Activated CD8-positive, alpha-beta T cell treated with anti-CD3 and anti-CD28 coated beads for 36 hours (primary cell): Measurements from ENCODE around the gene PTPRN2. TPM values are rescaled to one million over a fixed set of nuclear protein-coding genes. Genes with fewer than 3 reads are reported as not detected.

Experiments used
- ATAC-seq: fragments of 200-7000 bp; cut with Tn5 transposase; one replicate; pipeline ENCODE4 v1.10.0; 2021; ENCODE audit warnings: mild to moderate bottlenecking, moderate library complexity
- CTCF ChIA-PET: fragments of 350-600 bp; sonication (Branson Sonifier 250); formaldehyde crosslinking; loops from one replicate; lab custom pipeline; 2021; ENCODE audit warnings: antibody characterized with exemption; lab: Charles Lee
- POLR2A ChIA-PET: fragments of 350-600 bp; sonication (Branson Sonifier 250); formaldehyde crosslinking; loops from one replicate; lab custom pipeline; 2021; ENCODE audit warnings: antibody characterized with exemption; lab: Charles Lee
- DNase-seq: peaks from one replicate; pipeline ENCODE4 v3.0.0-alpha.2; 2020
- H3K27ac Mint-ChIP-seq: one replicate; pipeline ENCODE4 v1.8.0; 2021; ENCODE audit warnings: mild to moderate bottlenecking, mixed read lengths
- H3K27me3 Mint-ChIP-seq: one replicate; pipeline ENCODE4 v1.8.0; 2021; ENCODE audit warnings: mixed read lengths
- H3K36me3 Mint-ChIP-seq: one replicate; pipeline ENCODE4 v1.8.0; 2021; ENCODE audit warnings: low read depth, mixed read lengths
- H3K4me1 Mint-ChIP-seq: one replicate; pipeline ENCODE4 v1.8.0; 2021; ENCODE audit warnings: low read depth, mixed read lengths
- H3K4me3 Mint-ChIP-seq: one replicate; pipeline ENCODE4 v1.8.0; 2021; ENCODE audit warnings: mild to moderate bottlenecking, moderate library complexity, mixed read lengths
- H3K9me3 Mint-ChIP-seq: one replicate; pipeline ENCODE4 v1.8.0; 2021; ENCODE audit warnings: mixed read lengths
- CTCF ChIP-seq: fragments of 200-600 bp; IDR thresholded peaks from one replicate; pipeline ENCODE4 v1.8.0; 2022; ENCODE audit warnings: antibody characterized with exemption, mild to moderate bottlenecking
- intact Hi-C: fragments of 100-400 bp; cut with micrococcal nuclease; formaldehyde crosslinking; loops from one replicate; pipeline ENCODE4 v1.10.0; 2022
- total RNA-seq, 2 experiments: library from RNA; stranded (reverse); gene quantifications; one replicate each; pipeline ENCODE4 v1.2.3, GENCODE V29; 2021

Gene PTPRN2
- total RNA-seq, 2 experiments from 2014 or later: 0.49 to 0.65 TPM

GRCh38 chr7:157570531-157571200 lies 1017.0 kb downstream of the PTPRN2 start:
- ChIA-PET CTCF (no interaction called here), POLR2A (interaction anchor here (0.6 kb wide), 1 partner anchor 1094 kb away, joined by 3 read pairs; no protein-coding TSS in a partner anchor)
- H3K4me3 Mint-ChIP-seq: no peak overlapping the region
- H3K9me3 Mint-ChIP-seq: no peaks in the 10 kb centered on the region
- ATAC-seq (peak; percentile 48), DNase-seq (peak; percentile 30)
- H3K27me3 Mint-ChIP-seq: no peaks in the 10 kb centered on the region
- H3K27ac Mint-ChIP-seq: no peak overlapping the region
- H3K4me1 Mint-ChIP-seq: peaks cover 44% of the 10 kb centered on the region
- intact Hi-C loops: loop anchor here (5.0 kb wide), 1 partner anchor 78 kb away; no protein-coding TSS in a partner anchor
- no peaks in the 10 kb centered on the region for H3K36me3 Mint-ChIP-seq
- TF ChIP-seq CTCF: no peak

- Mint-ChIP-seq H3K36me3 (no peaks in the 10 kb centered on the region), H3K27me3 (no peaks in the 10 kb centered on the region), H3K4me3 (no peak overlapping the region), H3K4me1 (peaks cover 41% of the 10 kb centered on the region), H3K27ac (no peak overlapping the region), H3K9me3 (no peaks in the 10 kb centered on the region)
- DNase-seq (no peak), ATAC-seq (no peak)
- intact Hi-C loops: loop anchor here (5.0 kb wide), 1 partner anchor 78 kb away; no protein-coding TSS in a partner anchor
- ChIA-PET CTCF (no interaction called here), POLR2A (no interaction called here)
- TF ChIP-seq CTCF: no peak
Observed at GRCh38 chr7:157569967-157570366, 1017.7 kb downstream of the PTPRN2 start.

- Mint-ChIP-seq H3K27me3 (no peaks in the 10 kb centered on the region), H3K4me3 (peak overlapping the region; percentile 78), H3K9me3 (no peaks in the 10 kb centered on the region), H3K36me3 (no peaks in the 10 kb centered on the region), H3K27ac (peak overlapping the region; percentile 82), H3K4me1 (peaks cover 36% of the 10 kb centered on the region)
- CTCF ChIA-PET: no interaction called here
- intact Hi-C loops: no loop called here
- no peak for TF ChIP-seq CTCF
- ATAC-seq: peak; percentile 78
- POLR2A ChIA-PET: no interaction called here
- peak; percentile 74 for DNase-seq
Observed at GRCh38 chr7:157568770-157569584, 1018.6 kb downstream of the PTPRN2 start.

- ATAC-seq (no peak), DNase-seq (no peak)
- H3K27ac Mint-ChIP-seq: peak overlapping the region; percentile 82
- H3K4me1 Mint-ChIP-seq: peaks cover 31% of the 10 kb centered on the region
- ChIA-PET CTCF (no interaction called here), POLR2A (no interaction called here)
- no peak for TF ChIP-seq CTCF
- peak overlapping the region; percentile 78 for H3K4me3 Mint-ChIP-seq
- no peaks in the 10 kb centered on the region for H3K36me3 Mint-ChIP-seq
- intact Hi-C loops: no loop called here
- no peaks in the 10 kb centered on the region for H3K9me3 Mint-ChIP-seq
- H3K27me3 Mint-ChIP-seq: no peaks in the 10 kb centered on the region
Observed at GRCh38 chr7:157568106-157568769, 1019.4 kb downstream of the PTPRN2 start.
